Transverse colon (tissue), 4 donors: ENCODE results near the gene MAPKAP1. TPM values are rescaled to one million over a fixed set of nuclear protein-coding genes. Genes with fewer than 3 reads are reported as not detected.

ENCODE experiments used
- DNase-seq: peaks from one replicate; pipeline ENCODE4 v3.0.0-alpha.2; 2019
- H3K27ac ChIP-seq, 4 donors: fragments of 200-600 bp; sonication (generic); 2 replicates each; pipeline ENCODE4 v1.5.1; 2016 to 2018; ENCODE audit warnings: inconsistent platforms in 4 of 4
- H3K27me3 ChIP-seq: fragments of 200-600 bp; sonication (generic); 2 replicates; pipeline ENCODE4 v1.5.1; 2017; ENCODE audit warnings: inconsistent platforms
- H3K36me3 ChIP-seq, 4 donors: fragments of 200-600 bp; sonication (generic); 2 replicates each; pipeline ENCODE4 v1.5.1; 2017 to 2019; ENCODE audit warnings: inconsistent platforms in 4 of 4
- H3K4me1 ChIP-seq, 4 donors: fragments of 200-600 bp; sonication (generic); 2 replicates each; pipeline ENCODE4 v1.5.1; 2017 to 2020; ENCODE audit warnings: inconsistent platforms in 4 of 4
- H3K4me3 ChIP-seq, 4 donors: fragments of 200-600 bp; sonication (generic); 1 replicate in 1 of 4; 2 replicates in 3 of 4; pipeline versions ENCODE4 v1.5.1 to v1.6.1; 2017 to 2019; ENCODE audit warnings: inconsistent platforms in 4 of 4
- H3K9me3 ChIP-seq, 2 donors: fragments of 200-600 bp; sonication (generic); 2 replicates each; pipeline ENCODE4 v1.5.1; 2017 to 2019; ENCODE audit warnings: inconsistent platforms in 2 of 2
- CTCF ChIP-seq, 5 experiments: fragments of 200-600 bp in 3 of 5; fragments of 450-650 bp in 2 of 5; sonication (generic) in 3 of 5; IDR thresholded peaks; 1 replicate in 2 of 5; 2 replicates in 3 of 5; pipeline ENCODE4 v1.5.1; 2016 to 2017; ENCODE audit warnings: antibody characterized with exemption in 5 of 5, inconsistent platforms in 3 of 5, mild to moderate bottlenecking in 2 of 5, moderate library complexity in 1 of 5
- EP300 ChIP-seq: sonication (generic); formaldehyde crosslinking; IDR thresholded peaks from one replicate; pipeline ENCODE4 v1.6.1; 2017; ENCODE audit warnings: antibody characterized with exemption, low read depth
- POLR2A ChIP-seq: fragments of 450-650 bp; IDR thresholded peaks from one replicate; pipeline ENCODE4 v1.6.1; 2016; ENCODE audit warnings: antibody characterized with exemption, mild to moderate bottlenecking, moderate library complexity
- POLR2AphosphoS5 ChIP-seq, 3 donors: sonication (generic); formaldehyde crosslinking; IDR thresholded peaks; one replicate each; pipeline ENCODE4 v1.6.1; 2016; ENCODE audit warnings: antibody characterized with exemption in 3 of 3
- WGBS, 2 donors: methylation state at CpG; one replicate each; pipeline ENCODE4 v1.1.5; 2018; ENCODE audit warnings: low coverage in 1 of 2; 5-methylcytosine and 5-hydroxymethylcytosine counted together
- in situ Hi-C, 4 donors: fragments of 200-750 bp; cut with MboI; loops; one replicate each; pipeline versions ENCODE4 v1.15.0 to v1.15.1; 2017; ENCODE audit warnings: low sequenced_read_pairs in 3 of 4, low pct_ligation_motif_present in 1 of 4, low pct_unique_long_range_greater_than_20kb in 1 of 4
- intact Hi-C: fragments of 100-400 bp; cut with DNase I; formaldehyde crosslinking; loops from one replicate; pipeline ENCODE4 v1.15.1; 2023; ENCODE audit warnings: low total_unique reads
- total RNA-seq, 4 donors: library from RNA; depleted of rRNA; stranded (reverse); fragments of >200 nt; gene quantifications; one replicate each; pipeline ENCODE4 v1.1.0, GENCODE V29; 2016

The MAPKAP1 gene
- total RNA-seq, 4 donors from 2014 or later, result 59.8 to 83.4 (median 71.2) TPM

GRCh38 chr9:125444166-125444565, 262.8 kb downstream of the MAPKAP1 start:
- in situ Hi-C loops, result no loop called here
- 94 to 100% methylated on average over 1 to 10 of the region's 10 CpGs for WGBS, 2 donors
- TF ChIP-seq POLR2A, result no peak
- no peak for TF ChIP-seq CTCF (IDR thresholded peaks at IDR 0.05)
- TF ChIP-seq POLR2AphosphoS5 (IDR thresholded peaks at IDR 0.05), result no peak
- TF ChIP-seq EP300, result no peak

GRCh38 chr9:125443367-125443766, 263.6 kb downstream of the MAPKAP1 start:
- DNase-seq, result no peak
- Histone ChIP-seq H3K27ac (no peak overlapping the region), H3K9me3 (no peaks in the 10 kb centered on the region), H3K4me3 (no peak overlapping the region), H3K36me3 (peaks cover 0 to 17% (median 2%) of the 10 kb centered on the region in 4 donors), H3K4me1 (no peaks in the 10 kb centered on the region), H3K27me3 (no peaks in the 10 kb centered on the region)
- no peak for TF ChIP-seq POLR2A
- no peak for TF ChIP-seq EP300
- TF ChIP-seq CTCF (IDR thresholded peaks at IDR 0.05), result no peak
- TF ChIP-seq POLR2AphosphoS5 (IDR thresholded peaks at IDR 0.05), result no peak
- intact Hi-C loops (no loop called here), in situ Hi-C loops (no loop called here)
- WGBS, 2 donors, result 97 to 100% methylated on average over 1 to 7 of the region's 8 CpGs

More at GRCh38 chr9:125444166-125444565, 262.8 kb downstream of the MAPKAP1 start:
- Histone ChIP-seq H3K27me3 (no peaks in the 10 kb centered on the region), H3K4me3 (no peak overlapping the region), H3K36me3 (peaks cover 0 to 11% (median 2%) of the 10 kb centered on the region in 4 donors), H3K27ac (no peak overlapping the region), H3K9me3 (no peaks in the 10 kb centered on the region), H3K4me1 (peaks cover 0 to 2% (median 0%) of the 10 kb centered on the region in 4 donors)
- intact Hi-C loops, result no loop called here
- DNase-seq, result no peak

DNA sequence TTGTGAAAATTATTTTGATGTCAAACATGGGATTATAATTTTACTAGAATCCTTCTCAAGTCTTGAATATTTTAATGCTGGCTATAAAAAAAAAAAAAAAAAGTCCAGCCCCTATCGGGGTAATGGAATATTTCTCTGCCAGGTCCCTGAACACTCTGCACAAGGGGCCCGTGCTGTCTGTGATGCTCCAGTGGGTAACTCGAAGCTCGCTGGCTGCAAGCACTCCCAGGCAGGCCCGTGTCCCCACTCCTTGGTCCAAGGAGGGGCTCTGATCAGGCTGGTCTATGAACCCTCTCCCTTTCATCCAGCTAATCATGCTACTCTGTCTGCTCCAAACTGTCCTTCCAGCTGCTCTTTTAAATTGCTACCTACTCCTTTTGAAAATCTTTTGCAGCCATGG, 264.6 kb downstream of the MAPKAP1 start:
- intact Hi-C loops, result no loop called here
- TF ChIP-seq POLR2AphosphoS5 (IDR thresholded peaks at IDR 0.05) (no peak), EP300 (no peak), CTCF (IDR thresholded peaks at IDR 0.05) (no peak), POLR2A (no peak)
- Histone ChIP-seq H3K9me3 (no peaks in the 10 kb centered on the region), H3K4me3 (no peak overlapping the region), H3K27me3 (no peaks in the 10 kb centered on the region), H3K27ac (no peak overlapping the region), H3K36me3 (peaks cover 0 to 17% (median 2%) of the 10 kb centered on the region in 4 donors), H3K4me1 (no peaks in the 10 kb centered on the region)
- 61 to 93% methylated on average over 4 to 5 of the region's 5 CpGs for WGBS, 2 donors
- in situ Hi-C loops, result no loop called here
- no peak for DNase-seq

DNA sequence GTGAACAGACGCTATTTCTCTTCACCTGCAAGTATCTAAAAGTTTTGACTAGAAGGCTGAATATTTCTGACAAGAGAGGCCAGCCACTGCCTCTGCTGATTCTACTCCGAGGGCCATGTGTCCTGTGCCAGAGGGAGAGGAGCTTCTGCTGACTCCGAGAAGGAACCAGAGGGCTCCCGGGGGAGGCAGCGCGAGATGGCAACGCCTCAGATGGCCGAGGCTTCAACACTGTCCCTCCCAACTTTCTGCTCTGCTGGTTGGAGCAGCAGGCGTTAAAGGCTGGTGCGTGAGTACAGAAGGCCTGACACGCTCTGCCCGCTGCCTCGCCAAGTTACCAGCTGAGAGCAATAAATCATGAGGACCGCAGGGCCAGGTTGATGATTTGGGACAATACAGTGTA, 266.6 kb downstream of the MAPKAP1 start:
- WGBS, 2 donors, result 82% methylated on average over 14 of the region's 14 CpGs; no CpG with 5 or more reads in 1 of the 2 donors
- in situ Hi-C loops, result no loop called here
- TF ChIP-seq POLR2AphosphoS5 (IDR thresholded peaks at IDR 0.05), result no peak
- TF ChIP-seq CTCF (IDR thresholded peaks at IDR 0.05), result no peak
- TF ChIP-seq EP300, result no peak
- no peak for TF ChIP-seq POLR2A
- no peaks in the 10 kb centered on the region for H3K27me3 ChIP-seq
- intact Hi-C loops, result no loop called here
- H3K4me3 ChIP-seq, result no peak overlapping the region
- no peaks in the 10 kb centered on the region for H3K4me1 ChIP-seq
- H3K27ac ChIP-seq, result no peak overlapping the region
- H3K9me3 ChIP-seq, result no peaks in the 10 kb centered on the region
- DNase-seq, result no peak
- peaks cover 0 to 17% (median 2%) of the 10 kb centered on the region in 4 donors for H3K36me3 ChIP-seq
